ENCODE results near the gene FGF14.

DNA sequence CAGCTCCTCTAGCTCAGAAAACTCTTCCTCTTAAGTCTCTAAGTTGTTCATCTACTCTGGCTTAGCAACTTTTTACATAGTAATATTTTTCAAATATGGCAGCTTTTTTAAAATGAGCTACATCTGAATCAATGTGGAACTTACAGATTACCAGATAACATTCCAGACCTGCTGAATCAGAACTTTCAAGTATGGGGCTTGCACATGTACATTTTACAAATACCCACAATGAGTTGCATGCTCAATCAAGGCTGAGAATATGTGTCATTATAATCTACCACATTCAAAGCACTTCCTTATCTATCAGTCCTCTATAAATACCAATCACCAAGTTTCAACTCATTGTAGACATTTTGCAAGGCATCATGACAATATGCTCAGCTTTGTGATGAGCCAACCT lies 383.1 kb downstream of the FGF14 start:
- TF ChIP-seq, protein P1, sequence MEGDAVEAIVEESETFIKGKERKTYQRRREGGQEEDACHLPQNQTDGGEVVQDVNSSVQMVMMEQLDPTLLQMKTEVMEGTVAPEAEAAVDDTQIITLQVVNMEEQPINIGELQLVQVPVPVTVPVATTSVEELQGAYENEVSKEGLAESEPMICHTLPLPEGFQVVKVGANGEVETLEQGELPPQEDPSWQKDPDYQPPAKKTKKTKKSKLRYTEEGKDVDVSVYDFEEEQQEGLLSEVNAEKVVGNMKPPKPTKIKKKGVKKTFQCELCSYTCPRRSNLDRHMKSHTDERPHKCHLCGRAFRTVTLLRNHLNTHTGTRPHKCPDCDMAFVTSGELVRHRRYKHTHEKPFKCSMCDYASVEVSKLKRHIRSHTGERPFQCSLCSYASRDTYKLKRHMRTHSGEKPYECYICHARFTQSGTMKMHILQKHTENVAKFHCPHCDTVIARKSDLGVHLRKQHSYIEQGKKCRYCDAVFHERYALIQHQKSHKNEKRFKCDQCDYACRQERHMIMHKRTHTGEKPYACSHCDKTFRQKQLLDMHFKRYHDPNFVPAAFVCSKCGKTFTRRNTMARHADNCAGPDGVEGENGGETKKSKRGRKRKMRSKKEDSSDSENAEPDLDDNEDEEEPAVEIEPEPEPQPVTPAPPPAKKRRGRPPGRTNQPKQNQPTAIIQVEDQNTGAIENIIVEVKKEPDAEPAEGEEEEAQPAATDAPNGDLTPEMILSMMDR (IDR thresholded peaks at IDR 0.05) = no peak
- no peak for TF ChIP-seq POLR2A (IDR thresholded peaks at IDR 0.05)
- TF ChIP-seq POLR2AphosphoS5 (IDR thresholded peaks at IDR 0.05) = no peak
